Stimulated activated CD8-positive, alpha-beta memory T cell treated with anti-CD3 and anti-CD28 coated beads, Interleukin-15, amount 100 ng/mL, for 48 hours (primary cell): Measurements from ENCODE around the gene CD79B.
A peak's percentile ranks its signal among the peaks of the same experiment; 100 is the strongest.
"Not testable (repeated sequence)": the region's sequence is repeated elsewhere in the genome, so short reads cannot be mapped to it uniquely, and the experiment has no call there.

ENCODE experiments used
- DNase-seq, 2 donors: peaks; one replicate each; pipeline ENCODE4 v3.0.0-alpha.2; 2020; ENCODE audit warnings: low read depth in 2 of 2

Gene CD79B

DNA sequence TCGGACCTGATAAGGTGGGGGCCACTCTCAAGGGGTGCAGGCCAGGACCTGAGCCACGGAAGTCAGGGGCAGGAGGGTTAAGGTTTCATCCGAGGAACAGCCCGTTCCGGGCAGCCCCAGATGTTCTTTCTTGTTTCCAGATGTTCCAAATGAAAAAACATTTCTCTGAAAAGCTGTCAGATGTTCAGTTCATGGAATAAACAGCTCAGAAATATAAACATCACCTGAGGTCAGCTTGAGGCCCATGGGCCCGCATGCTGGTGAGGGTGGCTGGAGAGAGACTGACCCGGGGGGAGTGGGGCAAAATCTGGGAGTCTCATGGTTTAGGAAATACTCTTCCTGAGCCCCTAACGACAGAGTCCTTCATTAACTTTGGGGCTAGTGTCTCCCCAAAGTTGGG lies 1.5 kb upstream of the CD79B start:
- DNase-seq, result no peak

DNA sequence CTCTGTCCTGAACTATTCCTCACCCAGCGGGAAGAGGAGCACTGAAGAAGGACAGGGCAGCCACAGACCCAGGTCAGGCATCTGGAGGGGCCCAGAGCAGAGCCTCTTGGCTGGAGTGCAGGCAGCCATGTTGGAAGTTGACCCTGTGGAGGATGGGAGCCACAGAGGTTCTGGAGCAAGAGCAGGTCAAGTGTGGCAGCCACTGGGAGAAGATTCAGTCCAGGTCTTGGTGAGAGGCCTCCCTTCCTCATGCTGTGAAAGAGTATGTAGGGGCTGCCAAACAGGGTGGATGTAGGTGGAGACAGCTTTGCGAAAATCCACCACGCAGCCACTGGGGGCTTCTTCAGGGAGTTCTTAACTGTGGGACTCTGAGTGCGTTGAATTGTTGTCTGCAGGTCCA lies 590 bp upstream of the CD79B start:
- DNase-seq, result no peak

DNA sequence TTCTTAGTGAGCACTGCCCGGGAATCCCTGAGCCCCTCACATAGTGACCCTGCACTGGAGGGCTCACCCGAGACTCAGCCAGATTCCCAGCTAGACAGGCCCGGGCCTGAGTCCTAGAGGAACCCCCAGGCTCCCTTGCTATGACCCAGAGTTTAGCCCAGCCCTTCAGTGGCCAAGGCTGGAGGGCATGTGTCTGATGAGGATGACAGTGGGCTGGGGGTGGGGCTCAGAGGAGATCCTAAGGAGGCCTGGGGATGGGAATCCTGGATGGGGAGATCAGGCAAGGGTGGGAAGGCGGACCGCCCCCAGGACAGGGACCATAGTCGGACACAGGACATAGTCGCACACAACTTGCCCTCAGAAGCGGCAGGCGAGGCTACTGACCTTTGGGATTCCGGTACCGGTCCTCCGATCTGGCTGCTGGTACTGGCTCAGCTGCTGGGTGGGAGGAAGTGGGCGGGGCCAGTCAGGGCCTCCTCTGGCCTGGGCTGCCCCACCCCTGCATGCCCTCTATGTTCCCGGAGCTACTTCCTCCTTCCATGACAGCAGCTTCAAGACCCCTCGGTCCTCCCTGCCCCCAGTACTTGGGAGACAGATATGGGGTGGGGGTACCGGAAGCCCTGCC lies 1.1 kb downstream of the CD79B start:
- DNase-seq, result peak; percentile 44 to 49

DNA sequence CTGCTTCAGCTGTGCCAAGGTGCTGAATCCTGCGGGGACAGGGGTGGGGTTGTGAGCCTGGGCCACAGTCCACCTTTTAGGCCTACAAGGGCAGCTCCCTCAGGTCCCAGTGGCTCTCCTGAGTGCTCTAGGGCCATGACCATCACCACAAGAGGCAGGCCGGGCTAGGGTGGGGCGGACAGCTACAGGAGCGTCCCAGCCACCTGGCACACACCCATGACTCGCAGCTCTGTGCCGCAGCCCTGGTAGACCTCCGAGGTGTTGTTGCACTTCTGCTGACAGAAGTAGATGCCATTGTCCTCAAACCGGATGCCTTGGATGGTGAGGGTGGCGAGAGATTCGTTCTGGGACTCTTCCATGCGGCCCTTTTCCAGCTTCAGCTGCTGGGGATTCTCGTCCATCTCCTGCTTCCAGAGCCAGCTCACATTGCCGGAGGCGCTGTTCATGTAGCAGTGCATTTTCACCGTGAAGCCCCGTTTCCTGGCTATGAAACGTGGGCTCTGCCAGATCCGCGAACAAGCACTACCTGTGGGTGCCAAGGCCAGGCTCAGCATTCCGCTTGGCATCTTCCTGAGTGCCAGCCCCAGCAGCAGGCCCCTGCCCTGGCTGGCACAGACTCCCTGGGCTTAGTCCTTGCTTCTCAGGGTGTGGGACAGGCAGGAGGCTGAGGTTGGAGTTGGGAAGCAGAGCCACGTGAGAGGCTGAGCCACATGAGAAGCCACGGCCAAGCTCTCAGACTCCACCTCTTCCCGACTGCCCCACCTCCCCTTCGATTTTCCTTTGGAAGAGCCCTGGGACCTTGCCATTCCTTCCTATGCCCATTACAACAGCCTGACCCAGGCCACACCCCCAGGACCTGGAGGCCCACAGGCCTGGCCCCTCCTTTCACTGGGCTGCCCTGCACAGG lies 2.0 kb downstream of the CD79B start:
- DNase-seq, result no peak

DNA sequence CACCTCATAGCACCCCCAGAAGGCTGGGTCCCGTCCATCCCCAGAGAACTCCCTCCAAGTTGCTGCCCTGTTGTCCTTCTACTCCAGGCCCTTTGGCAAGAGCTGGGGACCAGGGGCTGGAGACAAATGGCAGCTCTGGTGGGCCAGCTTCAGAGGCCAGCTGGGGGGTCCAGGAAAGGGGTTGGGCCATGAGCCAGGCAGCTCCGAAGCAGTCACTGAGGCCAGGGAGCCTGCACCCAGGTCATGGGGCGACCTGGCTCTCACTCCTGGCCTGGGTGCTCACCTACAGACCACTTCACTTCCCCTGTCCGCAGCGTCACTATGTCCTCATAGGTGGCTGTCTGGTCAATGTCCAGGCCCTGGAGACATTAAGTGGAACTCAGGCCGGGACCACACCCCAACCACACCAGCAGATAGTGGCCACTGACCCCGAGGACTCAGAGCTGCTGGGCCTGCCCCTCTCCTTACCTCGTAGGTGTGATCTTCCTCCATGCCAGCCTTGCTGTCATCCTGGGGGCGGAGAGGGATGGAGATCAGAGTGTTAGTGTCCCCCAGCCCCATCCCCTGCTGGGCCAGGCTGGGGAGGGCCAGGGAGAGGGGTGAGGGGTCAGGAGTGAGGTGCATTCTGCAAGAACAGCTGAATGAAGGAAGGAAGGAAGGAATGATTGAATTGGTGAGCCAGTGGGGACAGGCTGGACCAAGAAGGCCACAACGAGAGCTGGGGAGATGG lies 3.0 kb downstream of the CD79B start:
- no peak for DNase-seq

DNA sequence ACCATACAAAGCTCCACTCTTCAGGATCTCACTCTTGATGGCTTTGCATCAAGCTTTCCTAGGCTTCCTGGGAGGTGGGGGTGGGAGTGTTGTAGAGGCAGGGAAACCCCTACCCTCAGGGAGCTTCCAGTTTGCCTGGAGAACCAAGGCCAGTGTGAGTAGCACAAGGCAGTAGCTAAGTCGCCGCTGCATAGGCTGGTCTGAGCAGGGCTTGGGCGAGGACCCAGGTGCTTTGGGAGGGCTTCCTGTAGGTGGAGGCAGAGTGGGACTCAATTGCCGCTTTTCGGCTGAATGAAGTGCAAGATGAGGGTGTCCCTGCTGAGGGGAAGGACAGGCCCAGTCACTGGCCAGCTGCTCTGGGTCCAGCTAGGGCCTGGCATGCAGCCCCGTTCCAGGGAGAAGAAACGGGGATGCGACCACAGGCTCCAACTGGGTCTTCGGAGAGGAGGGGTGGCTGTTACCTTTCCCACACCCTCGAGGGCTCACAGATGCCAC lies 3.9 kb downstream of the CD79B start:
- no peak for DNase-seq

DNA sequence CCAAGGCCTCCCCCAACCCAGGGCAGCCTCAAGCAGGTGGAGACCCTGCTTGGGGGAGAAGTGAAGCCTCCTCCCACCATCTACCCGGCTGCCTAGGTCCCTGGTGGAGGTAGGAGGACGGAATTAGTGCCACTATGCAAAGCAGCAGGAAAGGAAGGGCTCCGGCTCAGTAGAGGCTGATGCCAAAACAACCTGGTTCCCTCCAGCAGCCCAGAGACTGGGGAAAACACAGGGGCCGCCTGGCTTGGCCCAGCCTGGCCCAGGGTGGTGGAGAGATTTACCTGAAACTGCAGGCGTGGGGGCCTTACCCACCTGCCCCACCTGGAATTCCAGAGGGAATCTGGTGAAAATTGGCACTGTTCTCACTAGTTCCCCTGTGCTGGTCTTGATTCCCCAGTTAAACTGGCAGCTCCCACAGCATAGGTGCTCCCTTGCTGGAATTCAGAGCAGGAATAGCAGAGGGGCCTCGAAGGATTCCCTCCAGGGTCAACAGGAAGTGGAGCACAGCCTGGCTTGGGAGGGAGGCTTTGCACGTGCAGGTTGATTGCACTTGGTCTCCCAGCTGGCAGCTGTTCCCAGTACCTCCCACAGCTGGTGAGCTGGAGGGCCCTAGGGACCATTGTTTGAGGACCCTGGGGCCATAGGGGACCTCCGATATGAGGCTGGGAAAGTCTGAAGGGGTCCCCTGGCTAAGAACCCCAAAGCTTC lies 4.5 kb downstream of the CD79B start:
- no peak for DNase-seq

DNA sequence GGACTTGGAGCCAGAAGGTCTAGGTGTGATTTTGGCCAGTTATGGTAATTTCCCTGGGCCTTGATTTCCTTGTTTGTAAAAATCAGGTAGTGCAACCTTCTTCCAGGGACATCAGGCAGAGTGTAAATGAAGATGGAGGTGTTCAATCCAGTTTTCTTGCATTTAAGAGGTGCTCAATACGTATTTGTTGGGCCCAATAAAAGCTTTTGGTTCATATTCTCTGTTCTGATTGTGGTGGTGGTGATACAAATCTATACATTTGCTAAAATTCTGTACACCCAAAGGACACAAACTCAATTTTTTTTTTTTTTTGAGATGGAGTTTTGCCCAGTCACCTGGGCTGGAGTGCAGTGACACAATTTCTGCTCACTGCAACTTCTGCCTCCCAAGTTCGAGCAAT lies 6.0 kb downstream of the CD79B start:
- DNase-seq, result no peak

DNA sequence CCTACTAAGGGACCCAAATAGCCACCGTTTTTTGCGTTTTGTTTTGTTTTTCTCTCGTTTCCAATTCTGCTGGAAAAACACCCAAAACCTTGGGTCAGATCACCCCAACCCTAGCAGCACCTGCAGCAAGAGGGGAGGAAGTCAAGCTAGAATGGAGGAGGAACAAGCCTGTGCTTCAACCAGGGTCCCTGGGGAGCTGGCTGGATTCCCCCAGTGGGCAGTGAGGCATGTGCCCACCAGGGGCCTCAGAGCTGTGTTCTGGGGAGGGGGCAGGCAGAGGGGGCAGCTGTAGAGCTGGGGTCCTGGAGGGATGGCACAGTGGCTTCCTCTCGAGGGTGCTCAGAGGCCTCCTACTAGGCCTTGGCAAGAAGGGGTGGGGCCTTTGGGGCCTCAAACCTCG lies 6.5 kb downstream of the CD79B start:
- no peak for DNase-seq

DNA sequence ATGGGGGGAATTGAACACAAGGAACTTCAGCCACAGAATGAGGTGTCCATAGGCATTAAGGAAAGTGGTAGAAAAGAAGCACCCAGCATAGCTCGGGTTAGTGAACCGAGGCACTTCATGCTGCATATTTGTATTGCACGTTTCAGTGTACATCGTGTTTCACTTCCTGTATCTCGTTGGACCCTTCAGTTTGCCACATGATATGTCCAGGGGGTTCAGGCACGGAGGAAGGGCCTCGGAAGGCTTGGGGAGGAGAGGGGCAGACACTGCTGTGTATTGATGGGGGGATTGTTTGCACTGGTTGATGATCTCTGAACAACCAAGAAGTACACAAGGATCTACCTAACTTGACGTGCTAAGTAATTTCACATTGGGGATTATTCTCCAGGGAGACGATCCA lies 9.7 kb downstream of the CD79B start:
- not testable (repeated sequence) for DNase-seq

DNA sequence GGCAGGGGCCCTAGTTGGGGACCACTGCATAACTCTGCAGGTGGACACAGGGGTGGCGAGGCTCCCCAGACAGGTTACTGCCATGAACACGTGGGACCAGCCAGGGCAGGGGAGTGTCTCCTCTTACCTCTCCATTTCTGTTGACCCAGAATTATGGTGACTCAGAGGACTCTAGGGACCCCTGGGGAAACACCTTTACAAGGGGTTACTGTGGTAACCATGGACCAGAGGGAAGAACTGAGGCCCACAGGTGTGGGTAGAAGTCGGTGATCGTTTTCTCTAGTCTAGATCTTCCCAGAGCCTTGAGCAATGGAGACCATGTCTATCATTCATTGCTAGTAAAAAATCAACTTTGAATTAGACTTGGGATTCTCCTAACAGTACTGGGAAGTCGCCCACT lies 11.4 kb downstream of the CD79B start:
- DNase-seq, result not testable (repeated sequence)

DNA sequence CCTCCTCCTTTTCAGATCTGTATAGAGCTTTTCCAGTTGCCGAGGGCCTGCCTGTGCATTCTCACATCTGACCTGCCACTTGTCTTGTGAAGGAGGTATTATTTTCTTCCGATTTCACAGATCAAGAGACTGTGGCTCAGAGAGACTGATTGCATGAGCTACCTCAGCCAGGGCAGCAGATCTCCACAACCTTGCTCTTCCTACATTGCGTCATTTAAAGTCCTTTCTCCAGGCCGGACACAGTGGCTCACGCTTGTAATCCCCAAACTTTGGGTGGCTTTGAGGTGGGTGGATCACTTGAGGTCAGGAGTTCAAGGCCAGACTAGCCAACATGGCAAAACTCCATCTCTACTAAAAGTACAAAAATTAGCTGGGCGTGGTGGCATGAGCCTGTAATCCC lies 12.1 kb downstream of the CD79B start:
- DNase-seq, result not testable (repeated sequence)

DNA sequence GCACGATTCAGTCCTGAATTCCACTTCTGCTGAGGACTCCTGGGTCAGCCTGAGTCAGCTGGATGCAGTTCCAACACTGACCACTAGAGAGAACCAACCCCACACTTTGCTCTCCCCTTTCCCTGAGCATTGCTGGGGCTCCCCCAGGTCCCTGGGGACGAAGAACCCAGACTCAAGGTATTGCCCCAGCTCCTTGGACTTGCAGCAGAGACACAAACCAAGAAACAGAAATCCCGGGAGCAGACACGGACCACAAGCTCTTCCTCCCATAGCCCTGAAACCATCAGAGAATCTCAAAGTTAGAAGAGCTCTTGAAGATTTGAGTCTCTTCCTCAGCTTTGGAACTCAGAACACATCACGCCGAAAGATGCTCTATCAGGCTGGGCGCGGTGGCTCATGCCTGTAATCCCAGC lies 12.8 kb downstream of the CD79B start:
- peak; percentile 42 to 47 for DNase-seq

DNA sequence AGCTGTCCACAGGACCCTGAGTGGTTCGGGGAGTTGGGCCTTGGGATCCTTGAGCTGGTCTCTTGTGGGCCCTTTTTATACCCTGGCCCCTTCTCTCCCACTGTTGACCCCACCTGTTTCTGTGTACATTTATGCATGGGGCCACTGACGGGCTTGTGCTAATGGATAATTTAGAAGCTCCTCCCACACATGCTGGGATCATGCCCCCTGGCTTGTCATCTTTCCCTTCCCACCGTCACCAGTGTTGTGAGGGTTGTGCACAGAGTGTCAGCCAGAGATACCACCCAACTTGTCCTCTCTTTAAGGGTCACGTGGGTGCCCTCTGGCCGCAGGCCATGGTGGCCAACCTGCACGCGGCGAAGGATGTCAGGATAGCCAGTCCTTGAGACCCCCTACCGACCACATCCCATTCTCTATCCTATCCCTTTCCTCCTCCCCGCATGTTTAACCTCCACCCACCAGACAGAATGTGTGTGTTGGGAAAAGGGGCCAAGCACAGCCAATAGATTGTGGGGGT lies 13.3 kb downstream of the CD79B start, which contains the start of gene GH1:
Gene GH1, minus strand, starts transcription at position 51 of the 517 bp plus-strand sequence. CDS start 63 bp downstream, outside the sequence.
- not testable (repeated sequence) for DNase-seq

DNA sequence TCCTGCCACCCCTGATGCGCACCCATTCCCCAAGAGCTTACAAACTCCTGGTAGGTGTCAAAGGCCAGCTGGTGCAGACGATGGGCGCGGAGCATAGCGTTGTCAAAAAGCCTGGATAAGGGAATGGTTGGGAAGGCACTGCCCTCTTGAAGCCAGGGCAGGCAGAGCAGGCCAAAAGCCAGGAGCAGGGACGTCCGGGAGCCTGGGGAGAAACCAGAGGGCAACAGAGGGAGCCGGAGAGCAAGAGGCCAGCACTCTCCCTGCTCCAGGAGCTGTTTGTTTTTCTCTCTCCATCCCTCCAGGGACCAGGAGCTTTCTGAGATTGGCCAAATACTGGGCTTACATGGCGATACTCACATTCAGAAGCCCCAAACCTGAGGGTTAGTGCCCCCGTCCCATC lies 13.8 kb downstream of the CD79B start:
- DNase-seq, result no peak

DNA sequence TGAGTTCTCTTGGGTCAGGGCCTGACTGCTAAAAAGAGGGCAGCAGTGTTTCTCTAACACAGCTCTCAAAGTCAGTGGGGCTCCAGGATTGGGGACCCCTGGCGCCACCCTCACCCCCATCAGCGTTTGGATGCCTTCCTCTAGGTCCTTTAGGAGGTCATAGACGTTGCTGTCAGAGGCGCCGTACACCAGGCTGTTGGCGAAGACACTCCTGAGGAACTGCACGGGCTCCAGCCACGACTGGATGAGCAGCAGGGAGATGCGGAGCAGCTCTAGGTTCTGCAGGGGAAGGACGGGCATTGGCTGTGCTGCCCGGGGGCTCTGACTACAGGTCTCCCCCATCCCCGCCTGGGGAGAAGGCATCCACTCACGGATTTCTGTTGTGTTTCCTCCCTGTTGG lies 14.5 kb downstream of the CD79B start:
- no peak for DNase-seq

DNA sequence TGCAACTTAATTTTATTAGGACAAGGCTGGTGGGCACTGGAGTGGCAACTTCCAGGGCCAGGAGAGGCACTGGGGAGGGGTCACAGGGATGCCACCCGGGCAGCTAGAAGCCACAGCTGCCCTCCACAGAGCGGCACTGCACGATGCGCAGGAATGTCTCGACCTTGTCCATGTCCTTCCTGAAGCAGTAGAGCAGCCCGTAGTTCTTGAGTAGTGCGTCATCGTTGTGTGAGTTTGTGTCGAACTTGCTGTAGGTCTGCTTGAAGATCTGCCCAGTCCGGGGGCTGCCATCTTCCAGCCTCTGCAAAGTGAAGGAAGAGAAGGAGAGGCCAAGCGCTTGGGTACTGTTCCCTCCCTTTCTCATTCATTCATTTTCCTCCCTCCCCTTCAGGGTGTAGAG lies 14.9 kb downstream of the CD79B start:
- not testable (repeated sequence) for DNase-seq

DNA sequence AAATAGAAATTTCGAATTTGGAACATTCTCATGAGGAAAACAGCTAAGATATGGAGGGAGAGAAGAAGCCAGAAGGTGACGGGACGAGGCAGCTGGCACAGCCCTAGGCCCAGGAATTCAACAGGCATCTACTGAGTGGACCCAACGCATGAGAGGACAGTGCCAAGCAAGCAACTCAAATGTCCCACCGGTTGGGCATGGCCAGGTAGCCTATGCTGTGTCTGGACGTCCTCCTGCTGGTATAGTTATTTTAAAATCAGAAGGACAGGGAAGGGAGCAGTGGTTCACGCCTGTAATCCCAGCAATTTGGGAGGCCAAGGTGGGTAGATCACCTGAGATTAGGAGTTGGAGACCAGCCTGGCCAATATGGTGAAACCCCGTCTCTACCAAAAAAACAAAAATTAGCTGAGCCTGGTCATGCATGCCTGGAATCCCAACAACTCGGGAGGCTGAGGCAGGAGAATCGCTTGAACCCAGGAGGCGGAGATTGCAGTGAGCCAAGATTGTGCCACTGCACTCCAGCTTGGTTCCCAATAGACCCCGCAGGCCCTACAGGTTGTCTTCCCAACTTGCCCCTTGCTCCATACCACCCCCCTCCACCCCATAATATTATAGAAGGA lies 15.5 kb downstream of the CD79B start:
- DNase-seq, result no peak

DNA sequence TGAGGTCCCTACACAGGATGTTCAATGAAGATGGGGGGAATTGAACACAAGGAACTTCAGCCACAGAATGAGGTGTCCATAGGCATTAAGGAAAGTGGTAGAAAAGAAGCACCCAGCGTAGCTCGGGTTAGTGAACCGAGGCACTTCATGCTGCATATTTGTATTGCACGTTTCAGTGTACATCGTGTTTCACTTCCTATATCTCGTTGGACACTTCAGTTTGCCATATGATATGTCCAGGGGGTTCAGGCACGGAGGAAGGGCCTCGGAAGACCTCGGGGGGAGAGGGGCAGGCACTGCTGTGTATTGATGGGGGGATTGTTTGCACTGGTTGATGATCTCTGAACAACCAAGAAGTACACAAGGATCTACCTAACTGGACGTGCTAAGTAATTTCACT lies 16.4 kb downstream of the CD79B start:
- DNase-seq, result not testable (repeated sequence)

DNA sequence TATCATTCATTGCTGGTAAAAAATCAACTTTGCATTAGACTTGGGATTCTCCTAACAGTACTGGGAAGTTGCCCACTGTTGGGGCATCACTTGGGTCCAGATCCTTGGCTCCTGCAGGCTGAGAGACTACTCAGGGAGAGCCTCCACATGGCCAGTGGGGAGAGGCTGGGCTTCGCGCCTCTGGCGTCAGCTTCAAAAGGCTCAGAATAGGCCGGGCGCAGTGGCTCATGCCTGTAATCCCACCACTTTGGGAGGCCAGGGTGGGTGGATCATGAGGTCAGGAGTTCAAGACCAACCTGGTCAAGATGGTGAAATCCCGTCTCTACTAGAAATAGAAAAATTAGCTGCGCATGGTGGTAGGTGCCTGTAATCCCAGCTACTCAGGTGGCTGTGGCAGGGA lies 17.7 kb downstream of the CD79B start:
- no peak for DNase-seq

DNA sequence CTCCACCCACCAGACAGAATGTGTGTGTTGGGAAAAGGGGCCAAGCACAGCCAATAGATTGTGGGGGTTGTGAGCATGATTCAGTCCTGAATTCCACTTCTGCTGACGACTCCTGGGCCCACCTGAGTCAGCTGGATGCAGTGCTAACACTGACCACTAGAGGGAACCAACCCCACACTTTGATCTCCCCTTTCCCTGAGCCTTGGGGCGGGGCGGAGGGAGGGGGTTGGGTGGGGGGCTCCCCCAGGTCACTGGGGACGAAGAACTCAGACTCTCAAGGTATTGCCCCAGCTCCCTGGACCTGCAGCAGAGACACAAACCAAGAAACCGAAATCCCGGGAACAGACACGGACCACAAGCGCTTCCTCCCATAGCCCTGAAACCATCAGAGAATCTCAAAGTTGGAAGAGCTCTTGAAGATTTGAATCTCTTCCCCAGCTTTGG lies 20.5 kb downstream of the CD79B start:
- DNase-seq, result peak; percentile 30 to 32
